ENCODE measurements around the gene ADAMTS19.

Gene ADAMTS19

DNA sequence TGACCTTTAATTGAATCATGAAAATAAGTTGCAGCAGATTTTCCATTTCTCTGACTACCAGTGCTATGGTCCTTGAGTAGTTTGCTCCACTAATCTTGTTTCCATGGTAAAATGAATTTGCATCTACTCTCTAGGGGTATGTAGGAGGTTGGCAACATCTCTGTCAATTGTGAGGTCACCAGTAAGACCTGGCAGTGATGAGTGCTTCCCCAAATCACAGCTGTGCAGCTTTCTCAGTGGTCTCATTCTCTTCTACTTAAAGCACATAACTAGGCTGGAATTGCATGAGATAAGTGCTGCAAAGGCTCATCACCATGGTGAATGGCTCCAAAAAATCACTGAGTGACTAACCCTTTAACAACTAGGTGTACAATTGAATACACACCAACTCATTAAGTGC is 36.3 kb downstream of the ADAMTS19 start:
- no peaks in the 10 kb centered on the region for H3K36me3 ChIP-seq (ENCODE audit: low read depth)
- no peak overlapping the region for H3K27ac ChIP-seq (ENCODE audit: poor library complexity, severe bottlenecking)
- no peaks in the 10 kb centered on the region for H3K27me3 ChIP-seq (ENCODE audit: insufficient read depth, poor library complexity, severe bottlenecking)
- DNase-seq (ENCODE audit: low spot score), result no peak
- no peaks in the 10 kb centered on the region for H3K9me3 ChIP-seq (ENCODE audit: severe bottlenecking)
- no peak overlapping the region for H3K4me3 ChIP-seq (ENCODE audit: severe bottlenecking)
- TF ChIP-seq CTCF (IDR thresholded peaks at IDR 0.05; ENCODE audit: poor library complexity, severe bottlenecking), result no peak
- no peaks in the 10 kb centered on the region for H3K4me1 ChIP-seq (ENCODE audit: insufficient read depth, poor library complexity, severe bottlenecking)
- ATAC-seq (ENCODE audit: low read depth), result no peak

GRCh38 chr5:129496864-129497595 is 36.9 kb downstream of the ADAMTS19 start:
- Histone ChIP-seq H3K4me3 (ENCODE audit: severe bottlenecking) (no peak overlapping the region), H3K4me1 (ENCODE audit: insufficient read depth, poor library complexity, severe bottlenecking) (no peaks in the 10 kb centered on the region), H3K36me3 (ENCODE audit: low read depth) (no peaks in the 10 kb centered on the region), H3K27me3 (ENCODE audit: insufficient read depth, poor library complexity, severe bottlenecking) (no peaks in the 10 kb centered on the region), H3K9me3 (ENCODE audit: severe bottlenecking) (no peaks in the 10 kb centered on the region), H3K27ac (ENCODE audit: poor library complexity, severe bottlenecking) (no peak overlapping the region)
- no peak for ATAC-seq (ENCODE audit: low read depth)
- TF ChIP-seq CTCF (IDR thresholded peaks at IDR 0.05; ENCODE audit: poor library complexity, severe bottlenecking), result no peak
- DNase-seq (ENCODE audit: low spot score), result no peak

- Histone ChIP-seq H3K9me3 (ENCODE audit: severe bottlenecking) (no peaks in the 10 kb centered on the region), H3K4me3 (ENCODE audit: severe bottlenecking) (no peak overlapping the region), H3K27me3 (ENCODE audit: insufficient read depth, poor library complexity, severe bottlenecking) (no peaks in the 10 kb centered on the region), H3K36me3 (ENCODE audit: low read depth) (no peaks in the 10 kb centered on the region), H3K27ac (ENCODE audit: poor library complexity, severe bottlenecking) (no peak overlapping the region), H3K4me1 (ENCODE audit: insufficient read depth, poor library complexity, severe bottlenecking) (no peaks in the 10 kb centered on the region)
- TF ChIP-seq CTCF (IDR thresholded peaks at IDR 0.05; ENCODE audit: poor library complexity, severe bottlenecking), result no peak
- no peak for ATAC-seq (ENCODE audit: low read depth)
- DNase-seq (ENCODE audit: low spot score), result no peak
Measured at GRCh38 chr5:129499208-129499852, 39.2 kb downstream of the ADAMTS19 start.

DNA sequence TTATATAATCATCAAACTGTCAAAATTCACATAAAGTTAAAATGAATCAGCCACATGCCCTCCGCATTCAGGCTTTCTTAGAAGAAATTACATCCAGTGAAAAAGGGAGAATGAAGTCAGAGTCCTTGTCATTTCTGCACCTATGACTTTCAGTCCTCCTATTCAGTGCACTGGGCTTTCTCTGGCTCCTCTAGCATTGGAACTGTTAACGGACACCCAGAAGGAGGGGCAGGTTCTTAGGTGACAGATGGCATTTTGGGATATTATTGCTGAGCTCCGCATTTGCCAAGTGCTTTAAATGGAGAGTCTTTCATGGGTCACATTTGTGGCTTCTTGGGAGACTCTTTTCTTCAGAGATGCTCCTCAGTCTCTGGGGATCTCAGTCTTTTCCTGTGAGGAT is 40.0 kb downstream of the ADAMTS19 start:
- Histone ChIP-seq H3K4me3 (ENCODE audit: severe bottlenecking) (no peak overlapping the region), H3K27me3 (ENCODE audit: insufficient read depth, poor library complexity, severe bottlenecking) (no peaks in the 10 kb centered on the region), H3K27ac (ENCODE audit: poor library complexity, severe bottlenecking) (no peak overlapping the region), H3K36me3 (ENCODE audit: low read depth) (no peaks in the 10 kb centered on the region), H3K4me1 (ENCODE audit: insufficient read depth, poor library complexity, severe bottlenecking) (no peaks in the 10 kb centered on the region), H3K9me3 (ENCODE audit: severe bottlenecking) (no peaks in the 10 kb centered on the region)
- no peak for TF ChIP-seq CTCF (IDR thresholded peaks at IDR 0.05; ENCODE audit: poor library complexity, severe bottlenecking)
- no peak for DNase-seq (ENCODE audit: low spot score)
- no peak for ATAC-seq (ENCODE audit: low read depth)

GRCh38 chr5:129506086-129506485 is 46.0 kb downstream of the ADAMTS19 start:
- peak; percentile 70; the same call in 2 of the 3 replicates for ATAC-seq (ENCODE audit: low read depth)
- no peak for TF ChIP-seq CTCF (IDR thresholded peaks at IDR 0.05; ENCODE audit: poor library complexity, severe bottlenecking)

More at GRCh38 chr5:129506086-129506485, 46.0 kb downstream of the ADAMTS19 start:
- Histone ChIP-seq H3K27ac (ENCODE audit: poor library complexity, severe bottlenecking) (no peak overlapping the region), H3K4me1 (ENCODE audit: insufficient read depth, poor library complexity, severe bottlenecking) (no peaks in the 10 kb centered on the region), H3K9me3 (ENCODE audit: severe bottlenecking) (no peaks in the 10 kb centered on the region), H3K4me3 (ENCODE audit: severe bottlenecking) (no peak overlapping the region), H3K27me3 (ENCODE audit: insufficient read depth, poor library complexity, severe bottlenecking) (no peaks in the 10 kb centered on the region), H3K36me3 (ENCODE audit: low read depth) (no peaks in the 10 kb centered on the region)
- DNase-seq (ENCODE audit: low spot score), result no peak

All from RWPE2 (cell line).